DOHH2 (cell line): ENCODE results near the gene C1QTNF8.

Experiments used
- CTCF ChIP-seq: fragments of 200-600 bp; sonication (generic); IDR thresholded peaks from one replicate; pipeline ENCODE4 v1.5.1; 2014; ENCODE audit warnings: antibody characterized with exemption, mild to moderate bottlenecking, low read depth, low read length; ENCODE audit not compliant: poor library complexity, severe bottlenecking
- EZH2phosphoT487 ChIP-seq: fragments of 200-600 bp; sonication (generic); IDR thresholded peaks from 2 replicates; pipeline ENCODE4 v1.6.1; 2017; ENCODE audit warnings: borderline replicate concordance, mild to moderate bottlenecking, antibody characterized with exemption, low read length, moderate library complexity, mixed read lengths

GRCh38 chr16:1039762-1040161 is 56.3 kb downstream of the C1QTNF8 start:
- no peak for TF ChIP-seq CTCF
- TF ChIP-seq EZH2phosphoT487: no peak
